Posterior vena cava (tissue), 2 donors: Measurements from ENCODE around the gene DPP6. TPM values are rescaled to one million over a fixed set of nuclear protein-coding genes. Genes with fewer than 3 reads are reported as not detected.
"Not testable (repeated sequence)": the region's sequence is repeated elsewhere in the genome, so short reads cannot be mapped to it uniquely, and the experiment has no call there.

Source experiments
- DNase-seq: peaks from one replicate; pipeline ENCODE4 v3.0.0-alpha.2; 2020; ENCODE audit warnings: low spot score
- intact Hi-C, 2 donors: fragments of 100-400 bp; cut with DNase I; formaldehyde crosslinking; loops; one replicate each; pipeline versions ENCODE4 v1.14.1 to v1.14.2; 2022 to 2023
- total RNA-seq, 2 donors: library from RNA; stranded (reverse); fragmentation: NEBNext Ultra II Directional; extraction: Animal tissue kit (Norgen Biotek cat#: 25700); gene quantifications; one replicate each; pipeline ENCODE4 v1.2.1, GENCODE V29; 2021
- donor health status: DM: yes; HTN: yes; CAD: no.
- donor health status: DM: yes; HTN: yes; CAD: no.

DPP6 gene
- total RNA-seq, 2 donors from 2014 or later: 0.10 to 1.2 TPM

DNA sequence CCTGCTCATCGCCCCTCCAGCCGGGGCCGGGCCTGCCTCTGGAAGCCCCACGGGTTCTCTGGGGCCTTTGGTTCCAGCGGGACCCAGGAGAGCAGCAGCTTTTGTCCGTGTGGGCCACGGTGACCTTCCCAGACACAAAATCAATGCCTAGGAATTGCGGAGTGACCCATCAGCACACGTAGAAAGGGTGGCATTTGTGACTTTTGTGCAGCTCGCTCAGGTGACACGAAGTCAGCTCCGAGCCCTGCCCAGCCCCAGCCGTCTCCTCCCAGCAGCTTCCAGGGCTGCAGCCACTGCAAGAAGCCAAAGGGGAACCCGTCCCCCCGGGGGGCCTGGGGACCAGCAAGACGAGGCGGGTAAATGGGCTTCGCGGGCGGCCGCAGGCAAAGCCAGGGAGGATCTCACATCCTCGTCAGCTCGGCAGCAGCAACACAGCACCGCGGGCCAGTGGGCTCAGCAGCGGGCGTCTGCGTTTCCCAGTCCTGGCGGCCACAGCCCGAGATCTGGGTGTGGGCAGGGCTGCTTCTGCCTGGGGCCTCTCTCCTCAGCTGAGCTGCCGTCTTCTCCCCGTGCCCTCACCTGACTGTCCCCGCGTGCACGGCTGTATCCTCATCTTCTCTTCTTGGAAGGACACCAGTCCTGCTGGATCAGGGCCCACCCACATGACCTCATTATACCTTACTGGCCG is 862.3 kb downstream of the DPP6 start:
- DNase-seq: peak; percentile 81
- intact Hi-C loops: no loop called here

DNA sequence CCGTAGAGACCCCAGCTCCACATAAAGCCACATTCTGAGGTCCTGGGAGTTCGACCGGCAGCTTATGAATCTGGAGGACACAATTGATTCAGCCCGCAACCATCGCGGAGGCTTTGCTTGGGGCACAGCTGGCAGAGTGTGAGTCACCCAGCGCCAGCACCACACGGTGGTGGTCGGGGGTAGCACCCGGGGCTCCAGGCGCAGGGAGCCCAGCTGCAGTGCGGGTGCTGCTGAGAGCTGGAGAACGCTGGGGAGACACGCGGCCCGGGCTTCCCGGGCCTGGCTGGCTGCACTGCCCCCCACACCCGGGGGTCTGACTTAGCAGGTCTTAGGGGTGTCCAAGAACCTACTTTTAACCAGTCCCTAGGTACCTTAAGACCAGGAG is 862.8 kb downstream of the DPP6 start:
- intact Hi-C loops: no loop called here
- peak; percentile 66 for DNase-seq

DNA sequence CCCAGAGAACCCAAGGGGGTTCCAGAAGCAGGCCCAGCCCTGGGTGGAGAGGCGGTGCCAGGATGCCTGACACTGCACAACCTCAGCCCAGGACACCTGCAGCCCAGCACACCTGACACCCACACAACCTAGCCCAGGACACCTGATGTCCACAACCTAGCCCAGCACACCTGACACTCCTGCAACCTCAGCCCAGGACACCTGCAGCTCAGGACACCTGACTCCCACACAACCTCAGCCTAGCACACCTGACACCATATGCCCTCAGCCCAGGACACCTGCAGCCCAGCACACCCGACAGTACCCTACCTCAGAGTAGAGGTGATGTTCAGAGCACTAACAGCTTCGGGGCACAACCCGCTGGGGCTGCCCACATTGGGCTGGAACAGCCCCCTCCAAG is 863.4 kb downstream of the DPP6 start:
- intact Hi-C loops: no loop called here
- no peak for DNase-seq

DNA sequence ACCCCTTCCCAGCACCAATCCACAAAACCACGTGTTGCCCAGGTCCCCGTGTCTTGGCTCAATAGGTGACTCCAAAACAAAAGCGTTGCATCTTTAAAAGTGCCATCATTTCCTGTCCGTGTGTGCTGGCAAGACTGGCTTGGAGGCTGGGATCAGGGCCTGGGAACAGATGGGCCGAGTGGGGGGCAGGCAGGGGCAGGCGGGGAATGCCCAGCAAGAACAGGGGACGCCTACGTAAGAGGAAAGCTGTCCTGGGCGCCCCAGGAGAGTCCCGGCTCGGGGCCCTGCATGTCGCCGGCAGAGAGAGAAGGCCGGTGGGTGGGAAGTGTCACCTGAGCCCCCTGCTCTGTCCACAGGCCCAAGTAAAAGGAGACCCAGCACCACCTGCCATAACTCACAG is 864.2 kb downstream of the DPP6 start:
- no peak for DNase-seq
- intact Hi-C loops: no loop called here

DNA sequence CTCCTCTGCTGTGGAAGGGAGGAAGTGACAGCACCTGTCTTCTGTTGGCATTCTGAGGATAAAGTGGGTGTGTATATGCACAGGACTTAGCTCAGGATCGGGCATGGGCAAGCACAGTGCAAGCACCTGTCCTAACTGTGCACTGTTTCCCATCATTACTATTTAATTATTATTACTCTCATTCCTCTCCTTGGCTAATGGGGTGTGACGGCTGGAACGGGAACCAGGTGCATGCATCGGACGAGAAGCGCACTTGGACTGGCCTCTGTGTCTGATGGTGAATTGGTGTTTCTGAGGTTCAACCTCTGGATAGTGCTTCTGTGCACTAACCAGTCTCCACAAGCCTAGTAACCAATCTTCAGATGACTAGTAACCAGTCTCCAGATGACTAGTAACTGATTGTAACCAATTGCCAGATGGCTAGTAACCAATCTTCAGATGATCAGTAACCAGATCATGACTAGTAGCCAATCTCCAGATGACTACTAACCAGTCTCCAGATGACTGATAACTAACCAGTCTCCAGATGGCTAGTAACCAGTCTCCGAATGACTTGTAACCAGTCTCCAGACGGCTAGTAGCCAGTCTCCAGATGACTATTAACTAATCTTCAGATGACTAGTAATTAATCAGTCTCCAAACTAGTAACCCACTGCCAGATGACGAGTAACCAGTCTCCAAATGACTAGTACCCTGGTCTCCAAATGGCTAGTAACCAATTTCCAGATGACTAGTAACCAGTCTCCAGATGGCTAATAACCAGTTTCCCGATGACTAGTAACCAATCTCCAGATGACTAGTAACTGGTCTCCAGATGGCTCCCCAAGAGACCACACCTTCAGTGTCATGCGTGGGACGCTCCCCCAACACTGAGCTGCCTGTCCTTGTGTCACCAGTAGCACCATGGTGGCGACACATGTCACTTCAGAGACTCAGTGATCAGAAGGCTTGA is 864.9 kb downstream of the DPP6 start:
- intact Hi-C loops: no loop called here
- no peak for DNase-seq

DNA sequence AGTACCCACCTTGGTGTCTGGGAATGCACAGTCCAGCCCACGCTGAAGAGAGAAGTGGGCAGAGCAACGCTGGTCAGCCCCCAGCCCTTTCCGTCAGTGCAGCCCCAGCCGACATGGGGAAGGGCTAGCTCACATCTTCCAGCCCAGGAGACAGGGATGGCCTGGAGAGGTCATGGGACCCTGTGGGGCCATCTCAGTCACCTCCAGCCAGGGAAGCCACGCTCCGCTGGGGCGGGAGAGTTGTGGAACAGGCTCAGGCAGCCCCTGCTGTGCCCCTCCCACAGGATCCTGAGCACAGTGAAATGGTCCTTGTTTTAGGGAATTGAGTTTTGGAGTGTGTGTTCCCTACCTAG is 865.6 kb downstream of the DPP6 start:
- intact Hi-C loops: no loop called here
- no peak for DNase-seq

DNA sequence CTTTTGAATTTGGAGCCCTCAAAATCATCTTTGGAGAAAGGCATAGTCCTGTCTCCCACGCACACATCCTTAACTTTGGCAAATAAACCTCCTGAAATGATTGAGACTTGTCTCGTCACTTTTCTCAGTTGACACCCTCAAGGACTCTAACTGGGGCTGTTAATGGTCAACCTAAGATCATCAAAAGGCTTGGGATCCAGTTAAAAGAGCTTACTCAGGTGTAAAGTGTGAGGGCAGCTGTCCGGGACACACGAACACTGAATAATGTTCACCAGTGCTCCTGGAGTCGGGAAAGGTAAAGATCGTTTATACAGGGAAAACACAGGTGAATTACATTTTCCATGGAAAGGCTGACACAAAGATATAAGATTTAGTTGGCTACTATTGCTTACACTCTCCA is 866.1 kb downstream of the DPP6 start:
- intact Hi-C loops: no loop called here
- no peak for DNase-seq

DNA sequence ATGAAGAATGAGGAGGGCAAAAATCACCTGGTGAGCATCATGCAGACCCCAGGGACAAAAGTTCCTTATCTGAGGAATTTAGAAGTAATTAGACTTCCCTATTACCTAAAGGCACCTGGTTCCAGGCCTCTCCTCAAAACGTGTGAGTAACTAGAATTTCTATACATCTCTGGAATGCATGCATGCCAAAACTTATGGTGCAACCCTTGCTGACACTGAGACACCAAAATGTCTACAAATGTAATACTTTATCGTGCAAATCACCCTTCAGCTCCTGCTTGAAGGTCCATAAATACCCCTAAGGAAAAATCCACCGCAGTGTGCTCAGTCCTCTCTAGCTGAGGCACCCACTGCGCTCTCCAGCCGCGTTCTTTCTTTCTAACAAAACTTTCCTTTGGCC is 866.5 kb downstream of the DPP6 start:
- no peak for DNase-seq
- intact Hi-C loops: no loop called here

DNA sequence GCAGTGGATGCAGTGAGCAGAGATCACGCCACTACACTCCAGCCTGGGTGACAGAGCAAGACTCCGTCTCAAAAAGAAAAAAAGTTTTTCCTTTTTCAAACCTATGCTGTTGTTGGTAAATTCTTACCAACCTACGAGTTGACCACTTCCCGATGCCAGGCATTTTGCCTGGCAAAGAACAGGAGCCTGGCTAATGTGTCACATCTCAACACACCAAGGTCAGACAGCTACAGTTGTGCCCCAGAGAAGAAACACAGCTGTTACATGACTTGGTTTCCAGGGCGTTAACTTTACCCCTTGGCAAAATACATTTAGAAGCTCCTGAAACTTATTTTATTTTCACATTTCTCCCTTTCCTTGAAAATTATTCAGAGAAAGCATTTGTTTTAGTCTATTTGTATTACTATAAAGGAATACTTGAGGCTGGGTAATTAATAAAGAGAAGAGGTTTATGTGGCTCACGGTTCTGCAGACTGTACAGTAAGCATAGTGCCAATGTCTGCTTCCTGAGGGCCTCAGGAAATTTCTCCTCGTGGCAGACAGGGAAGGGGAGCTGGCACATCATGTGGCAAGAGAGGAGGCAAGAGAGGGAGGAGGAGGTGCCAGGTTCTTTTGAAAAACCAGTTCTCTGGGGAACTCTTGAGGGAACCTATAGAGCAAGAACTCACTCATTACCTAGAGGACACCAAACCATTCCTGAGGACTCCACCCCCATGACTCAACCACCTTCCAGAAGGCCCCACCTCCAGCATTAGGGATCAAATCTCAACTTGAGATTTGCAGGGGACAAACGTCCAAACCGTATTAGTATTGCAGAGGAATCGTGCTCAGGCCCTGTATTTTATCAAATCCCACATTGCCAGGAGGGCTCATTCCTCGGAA is 867.4 kb downstream of the DPP6 start:
- intact Hi-C loops: loop anchor here in 1 of 2 donors (10.0 kb wide), 1 partner anchor 85 kb away; the partner anchor contains the start of gene PAXIP1
- DNase-seq: no peak

DNA sequence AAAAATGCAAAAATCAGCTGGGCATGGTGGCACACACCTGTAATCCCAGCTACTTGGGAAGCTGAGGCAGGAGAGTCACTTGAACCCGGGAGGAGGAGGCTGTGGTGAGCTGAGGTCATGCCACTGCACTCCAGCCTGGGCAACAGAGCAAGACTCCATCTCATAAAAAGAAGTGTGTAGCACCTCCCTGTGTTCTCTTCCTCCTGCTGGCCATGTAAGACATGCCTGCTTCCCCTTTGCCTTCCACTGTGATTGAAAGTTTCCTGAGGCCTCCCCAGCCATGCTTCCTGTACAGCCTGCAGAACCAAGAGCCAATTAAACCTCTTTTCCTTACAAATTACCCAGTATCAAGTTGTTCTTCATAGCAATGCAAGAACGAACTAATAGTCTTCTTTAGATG is 870.3 kb downstream of the DPP6 start:
- intact Hi-C loops: loop anchor here in 1 of 2 donors (10.0 kb wide), 1 partner anchor 82 kb away; the partner anchor contains the start of gene PAXIP1
- not testable (repeated sequence) for DNase-seq

DNA sequence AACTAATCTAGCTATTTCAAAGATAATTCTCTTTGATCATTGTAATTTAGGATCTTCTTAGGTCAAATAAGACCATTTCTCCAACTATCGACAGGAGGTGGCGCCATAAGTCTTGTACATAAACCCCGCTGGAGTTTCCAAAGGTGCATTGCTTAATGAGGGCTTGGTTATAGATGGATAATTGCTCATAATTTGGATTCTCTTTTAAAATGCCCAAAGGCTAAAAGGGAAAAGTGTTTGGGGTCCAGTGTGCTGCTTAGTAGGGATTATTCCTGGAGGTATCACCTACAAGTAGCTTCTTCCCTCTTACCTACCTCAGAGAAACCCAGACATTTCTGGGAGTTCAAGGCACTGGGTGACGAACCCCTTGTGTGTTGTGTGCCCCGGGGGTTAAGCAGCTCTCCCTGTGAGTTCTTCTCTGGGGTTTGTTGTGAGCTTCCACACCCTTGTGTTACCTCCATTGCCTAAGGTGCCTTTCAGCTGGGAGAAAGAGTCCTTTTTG is 875.5 kb downstream of the DPP6 start:
- intact Hi-C loops: loop anchor here in 1 of 2 donors (5.0 to 10.0 kb wide), 2 partner anchors 77 to 415 kb away; partner anchors contain the start of gene PAXIP1
- DNase-seq: no peak

DNA sequence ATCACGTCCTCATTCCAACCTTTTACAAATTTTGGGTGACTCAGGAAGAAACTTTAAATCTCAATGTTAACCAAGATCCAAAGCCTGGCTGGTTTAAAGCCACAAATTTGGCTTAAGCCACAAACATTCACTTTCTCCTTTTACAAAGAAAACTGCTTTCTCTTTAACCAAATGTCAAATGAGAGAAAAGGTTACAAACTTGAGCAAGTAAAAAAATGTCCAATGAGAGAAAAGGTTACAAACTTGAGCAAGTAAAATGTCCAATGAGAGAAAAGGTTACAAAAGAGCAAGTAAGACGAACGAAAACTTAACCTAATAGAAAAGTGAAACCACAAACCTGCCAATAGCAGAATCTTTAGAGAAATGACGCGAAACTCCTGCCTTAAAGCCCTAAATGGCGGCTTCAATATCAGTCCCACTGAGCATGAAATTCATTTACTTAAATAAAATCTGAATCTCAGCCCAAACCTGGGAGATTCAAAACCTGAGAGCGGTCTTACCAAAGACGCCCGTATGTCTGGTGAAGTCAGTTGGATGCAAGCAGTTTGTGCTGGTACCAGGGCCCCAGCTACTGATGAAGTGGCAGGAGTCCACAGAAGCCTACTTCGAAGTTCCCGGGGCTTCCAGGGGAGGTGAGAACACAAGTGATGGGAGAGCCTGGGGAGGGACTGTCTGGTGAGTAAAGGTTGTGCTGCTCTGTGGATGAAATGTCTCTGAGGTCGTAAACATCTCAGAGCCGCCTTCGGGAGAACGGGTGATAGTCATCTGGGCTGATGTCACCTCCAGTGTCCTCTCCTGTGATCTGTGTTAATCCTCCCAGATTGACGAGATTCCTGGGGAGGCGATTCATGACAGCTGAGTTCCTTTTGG is 876.2 kb downstream of the DPP6 start:
- DNase-seq: no peak
- intact Hi-C loops: loop anchor here in 1 of 2 donors (5.0 to 10.0 kb wide), 2 partner anchors 76 to 414 kb away; partner anchors contain the start of gene PAXIP1

DNA sequence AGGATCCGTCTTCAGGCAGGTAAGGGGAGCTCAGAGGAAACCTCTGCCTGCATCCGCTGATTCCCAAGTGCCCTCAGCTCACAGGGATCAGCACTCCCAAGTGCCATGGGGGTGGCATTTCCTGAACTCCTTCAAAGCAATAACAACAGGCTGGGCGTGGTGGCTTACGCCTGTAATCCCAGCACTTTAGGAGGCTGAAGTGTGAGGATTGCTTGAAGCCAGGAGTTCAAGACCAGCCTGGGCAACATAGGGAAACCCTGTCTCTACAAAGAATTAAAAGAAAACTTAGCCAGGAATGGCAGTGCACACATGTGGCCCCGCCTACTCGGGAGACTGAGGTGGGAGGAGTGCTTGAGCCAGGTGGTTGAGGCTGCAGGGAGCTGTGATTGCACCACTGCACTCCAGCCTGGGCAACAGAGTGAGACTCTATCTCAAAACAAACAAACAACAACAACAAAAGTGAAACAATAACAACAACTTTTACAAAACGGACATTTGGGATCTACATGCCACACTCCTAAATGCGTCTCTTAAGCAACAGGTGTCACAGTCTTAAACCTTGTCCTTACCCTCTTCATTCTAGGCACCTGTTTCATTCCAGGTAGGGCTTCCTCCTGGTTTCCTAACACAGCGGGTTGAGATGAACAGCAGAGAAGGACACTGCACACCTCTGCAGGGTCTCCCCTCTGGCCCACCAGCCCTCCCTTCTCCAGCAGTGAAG is 877.0 kb downstream of the DPP6 start:
- no peak for DNase-seq
- intact Hi-C loops: loop anchor here in 1 of 2 donors (5.0 to 10.0 kb wide), 2 partner anchors 76 to 413 kb away; partner anchors contain the start of gene PAXIP1

DNA sequence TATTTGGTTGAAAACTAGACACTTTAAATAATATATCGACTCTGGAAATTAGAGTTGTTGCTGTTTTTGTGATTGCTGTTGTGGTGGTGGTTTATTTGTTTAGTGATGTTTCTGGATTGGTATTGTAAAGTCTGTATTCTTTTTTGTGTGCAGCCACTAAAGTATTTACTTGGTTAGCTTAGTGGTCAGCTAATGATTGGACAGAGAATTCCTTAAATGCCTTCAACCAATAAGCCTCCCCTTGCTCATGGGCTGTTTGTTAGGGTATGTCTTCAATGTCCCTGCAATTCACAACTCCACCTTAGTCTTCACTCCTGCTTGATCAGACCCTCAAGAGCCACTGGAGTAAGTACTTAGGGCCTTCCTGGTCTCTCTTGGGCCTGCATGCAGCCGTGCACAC is 879.7 kb downstream of the DPP6 start:
- no peak for DNase-seq
- intact Hi-C loops: no loop called here

DNA sequence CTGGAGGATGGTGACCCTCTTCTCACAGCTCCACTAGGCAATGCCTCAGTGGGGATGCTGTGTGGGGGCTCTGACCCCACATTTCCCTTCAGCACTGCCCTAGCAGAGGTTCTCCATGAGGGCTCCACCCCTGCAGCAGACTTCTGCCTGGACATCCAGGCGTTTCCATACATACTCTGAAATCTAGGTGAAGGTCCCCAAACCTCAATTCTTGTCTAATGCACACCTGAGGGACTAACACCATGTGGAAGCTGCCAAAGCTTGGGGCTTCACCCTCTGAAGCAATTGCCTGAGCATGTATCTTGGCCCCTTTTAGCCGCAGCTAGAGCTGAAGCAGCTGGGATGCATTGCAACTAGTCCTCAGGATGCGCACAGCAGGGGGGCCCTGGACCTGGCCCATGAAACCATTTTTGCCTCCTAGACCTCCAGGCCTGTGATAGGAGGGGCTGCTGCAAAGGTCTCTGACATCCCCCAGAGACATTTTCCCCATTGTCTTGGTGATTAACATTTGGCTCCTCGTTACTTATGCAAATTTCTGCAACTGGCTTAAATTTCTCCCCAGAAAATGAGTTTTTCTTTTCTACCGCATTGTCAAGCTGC is 882.3 kb downstream of the DPP6 start:
- intact Hi-C loops, DNase-seq: not testable (repeated sequence)

DNA sequence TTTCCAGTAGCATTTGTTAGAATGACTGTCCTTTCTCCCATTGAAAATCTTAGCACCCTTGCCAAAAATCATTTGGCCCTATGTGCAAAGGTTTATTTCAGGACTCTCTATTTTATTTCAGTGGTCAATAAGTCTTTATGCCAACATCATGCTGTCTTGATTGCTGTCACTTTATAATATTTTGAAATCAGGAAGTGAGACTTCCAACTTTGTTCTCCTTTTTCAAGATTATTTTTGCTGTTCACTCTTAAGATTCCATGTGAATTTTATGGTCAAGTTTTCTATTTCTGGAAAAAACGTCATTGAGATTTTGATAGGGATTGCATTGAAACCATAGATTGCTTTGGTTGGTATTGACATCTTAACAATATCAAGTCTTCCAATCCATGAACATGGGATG is 885.6 kb downstream of the DPP6 start:
- intact Hi-C loops: no loop called here
- no peak for DNase-seq

DNA sequence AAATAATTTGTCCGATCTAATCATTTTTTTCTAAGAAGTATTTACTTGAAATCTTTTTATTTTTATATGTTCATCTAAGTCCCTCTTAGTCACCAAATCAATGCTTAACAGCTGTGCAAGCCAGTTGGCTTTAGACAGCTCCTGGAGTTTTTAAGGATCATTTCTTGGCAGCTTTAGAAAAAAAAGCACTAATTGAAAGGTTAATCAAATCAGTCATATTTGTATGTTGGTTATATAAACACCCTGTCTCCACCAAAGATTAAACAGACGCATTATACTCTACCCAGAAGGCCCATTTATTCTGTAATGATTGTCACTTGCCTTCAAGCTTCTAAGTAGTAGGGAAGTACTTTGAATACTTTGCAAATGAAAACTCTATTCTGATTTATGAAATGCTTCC is 890.5 kb downstream of the DPP6 start:
- intact Hi-C loops: no loop called here
- DNase-seq: no peak
